NT2/D1 (cell line): ENCODE data around the gene CPEB3.
"Not testable (repeated sequence)": the region's sequence is repeated elsewhere in the genome, so short reads cannot be mapped to it uniquely, and the experiment has no call there.

Experiments used
- DNase-seq: peaks from one replicate; pipeline ENCODE4 v3.0.0-alpha.2; 2011; ENCODE audit warnings: low read depth, low spot score
- H3K27me3 ChIP-seq: 2 replicates; pipeline ENCODE4 v1.6.0; 2011; ENCODE audit warnings: mild to moderate bottlenecking; ENCODE audit not compliant: insufficient read length, insufficient read depth
- H3K36me3 ChIP-seq: 2 replicates; pipeline ENCODE4 v1.6.1; 2011; ENCODE audit warnings: mild to moderate bottlenecking, low read length, mixed read lengths; ENCODE audit not compliant: insufficient read depth, insufficient read length
- H3K4me1 ChIP-seq: 2 replicates; pipeline ENCODE4 v1.5.1; 2011; ENCODE audit not compliant: insufficient read depth, insufficient read length
- H3K4me3 ChIP-seq: 2 replicates; pipeline ENCODE4 v1.5.1; 2011; ENCODE audit warnings: low read depth; ENCODE audit not compliant: insufficient read length
- H3K9ac ChIP-seq: 2 replicates; pipeline ENCODE4 v1.6.0; 2011; ENCODE audit warnings: low read depth; ENCODE audit not compliant: insufficient read length
- H3K9me3 ChIP-seq: 2 replicates; pipeline ENCODE4 v1.5.1; 2011; ENCODE audit warnings: mild to moderate bottlenecking, low read length; ENCODE audit not compliant: insufficient read depth
- SUZ12 ChIP-seq: IDR thresholded peaks from 2 replicates; pipeline ENCODE4 v1.6.1; 2011; ENCODE audit not compliant: insufficient read length, insufficient read depth; ENCODE audit errors: extremely low read depth
- YY1 ChIP-seq: IDR thresholded peaks from 2 replicates; pipeline ENCODE4 v1.6.1; 2011; ENCODE audit not compliant: insufficient read length, insufficient read depth
- ZNF274 ChIP-seq: IDR thresholded peaks from 2 replicates; pipeline ENCODE4 v1.6.1; 2011; ENCODE audit warnings: mild to moderate bottlenecking, low read depth, low read length

Gene CPEB3

DNA sequence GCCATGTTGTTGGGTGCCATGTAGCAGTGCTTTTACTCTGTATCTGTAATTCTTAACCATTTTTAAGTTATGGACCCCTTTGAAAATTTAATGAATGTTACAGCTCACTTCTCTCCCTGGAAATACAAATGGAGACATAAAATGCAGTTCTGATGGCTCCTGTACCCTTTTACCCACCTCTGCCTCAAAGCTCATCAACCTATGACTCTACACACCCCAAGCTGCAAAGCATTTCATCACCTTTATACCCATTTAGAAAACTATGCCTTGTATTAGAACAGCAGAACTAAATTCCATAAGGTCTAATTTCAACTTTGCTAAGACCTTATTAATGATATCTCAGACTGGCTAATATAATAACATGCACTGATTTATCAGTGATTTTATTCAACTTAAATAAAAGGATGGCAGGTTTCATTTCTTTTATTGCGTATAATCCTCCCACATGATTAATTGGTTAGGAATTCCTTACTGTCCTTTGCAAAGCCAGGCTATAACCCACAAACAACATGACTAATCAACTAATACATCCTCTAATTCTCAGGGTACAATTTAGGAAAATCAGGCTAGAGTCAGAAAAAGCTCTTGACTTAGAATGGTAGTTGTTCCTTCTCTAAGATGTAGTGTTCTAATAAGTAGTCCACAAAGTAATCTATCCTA lies 68.1 kb downstream of the CPEB3 start:
- no peaks in the 10 kb centered on the region for H3K9me3 ChIP-seq
- no peaks in the 10 kb centered on the region for H3K4me1 ChIP-seq
- H3K36me3 ChIP-seq = no peaks in the 10 kb centered on the region
- H3K9ac ChIP-seq = no peak overlapping the region
- H3K27me3 ChIP-seq = no peaks in the 10 kb centered on the region
- no peak for DNase-seq
- TF ChIP-seq SUZ12 (no peak), ZNF274 (no peak), YY1 (no peak)
- H3K4me3 ChIP-seq = no peak overlapping the region

- Histone ChIP-seq H3K9ac (no peak overlapping the region), H3K36me3 (no peaks in the 10 kb centered on the region), H3K4me3 (no peak overlapping the region), H3K9me3 (no peaks in the 10 kb centered on the region), H3K4me1 (no peaks in the 10 kb centered on the region), H3K27me3 (no peaks in the 10 kb centered on the region)
- no peak for TF ChIP-seq ZNF274
- TF ChIP-seq YY1 = no peak
- TF ChIP-seq SUZ12 = no peak
- DNase-seq = no peak
Measured at GRCh38 chr10:92219559-92219958, 71.3 kb downstream of the CPEB3 start.

- H3K4me3 ChIP-seq = no peak overlapping the region
- TF ChIP-seq YY1 (no peak), SUZ12 (no peak)
- H3K9me3 ChIP-seq = no peaks in the 10 kb centered on the region
- H3K9ac ChIP-seq = no peak overlapping the region
- DNase-seq = no peak
- no peaks in the 10 kb centered on the region for H3K27me3 ChIP-seq
- no peaks in the 10 kb centered on the region for H3K36me3 ChIP-seq
- H3K4me1 ChIP-seq = no peaks in the 10 kb centered on the region
Measured at GRCh38 chr10:92218569-92218968, 72.3 kb downstream of the CPEB3 start.

DNA sequence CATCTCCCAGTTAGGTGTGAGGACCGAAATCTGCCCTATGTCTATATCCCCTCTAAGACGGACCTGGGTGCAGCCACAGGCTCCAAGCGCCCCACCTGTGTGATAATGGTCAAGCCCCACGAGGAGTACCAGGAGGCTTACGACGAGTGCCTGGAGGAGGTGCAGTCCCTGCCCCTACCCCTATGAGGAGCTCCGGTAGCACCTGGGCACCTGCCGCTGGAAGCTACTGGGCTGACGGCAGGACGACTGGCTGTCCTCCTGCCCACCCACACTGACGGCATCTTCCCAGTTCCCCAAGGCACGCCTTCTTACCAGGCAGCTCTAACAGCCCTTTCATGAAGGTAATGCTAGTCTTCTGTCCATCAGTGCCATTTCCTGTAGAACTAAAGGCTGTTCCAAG lies 74.3 kb downstream of the CPEB3 start:
- not testable (repeated sequence) for H3K4me3 ChIP-seq, H3K27me3 ChIP-seq, H3K9ac ChIP-seq, DNase-seq, H3K4me1 ChIP-seq, H3K9me3 ChIP-seq, H3K36me3 ChIP-seq

- not testable (repeated sequence) for H3K36me3 ChIP-seq, H3K9ac ChIP-seq, H3K9me3 ChIP-seq, H3K4me1 ChIP-seq, DNase-seq, H3K27me3 ChIP-seq, H3K4me3 ChIP-seq
Measured at GRCh38 chr10:92215222-92215621, 75.7 kb downstream of the CPEB3 start.

GRCh38 chr10:92213049-92213448 lies 77.8 kb downstream of the CPEB3 start:
- no peak for DNase-seq
- no peaks in the 10 kb centered on the region for H3K4me1 ChIP-seq
- H3K4me3 ChIP-seq = no peak overlapping the region
- no peaks in the 10 kb centered on the region for H3K27me3 ChIP-seq
- H3K9ac ChIP-seq = no peak overlapping the region
- H3K9me3 ChIP-seq = no peaks in the 10 kb centered on the region
- TF ChIP-seq SUZ12 = no peak
- H3K36me3 ChIP-seq = no peaks in the 10 kb centered on the region

GRCh38 chr10:92208736-92209135 lies 82.1 kb downstream of the CPEB3 start:
- TF ChIP-seq SUZ12 = no peak
- no peak for TF ChIP-seq ZNF274
- TF ChIP-seq YY1 = no peak
- Histone ChIP-seq H3K4me3 (no peak overlapping the region), H3K36me3 (no peaks in the 10 kb centered on the region), H3K9me3 (no peaks in the 10 kb centered on the region), H3K4me1 (no peaks in the 10 kb centered on the region), H3K9ac (no peak overlapping the region), H3K27me3 (no peaks in the 10 kb centered on the region)
- DNase-seq = no peak

DNA sequence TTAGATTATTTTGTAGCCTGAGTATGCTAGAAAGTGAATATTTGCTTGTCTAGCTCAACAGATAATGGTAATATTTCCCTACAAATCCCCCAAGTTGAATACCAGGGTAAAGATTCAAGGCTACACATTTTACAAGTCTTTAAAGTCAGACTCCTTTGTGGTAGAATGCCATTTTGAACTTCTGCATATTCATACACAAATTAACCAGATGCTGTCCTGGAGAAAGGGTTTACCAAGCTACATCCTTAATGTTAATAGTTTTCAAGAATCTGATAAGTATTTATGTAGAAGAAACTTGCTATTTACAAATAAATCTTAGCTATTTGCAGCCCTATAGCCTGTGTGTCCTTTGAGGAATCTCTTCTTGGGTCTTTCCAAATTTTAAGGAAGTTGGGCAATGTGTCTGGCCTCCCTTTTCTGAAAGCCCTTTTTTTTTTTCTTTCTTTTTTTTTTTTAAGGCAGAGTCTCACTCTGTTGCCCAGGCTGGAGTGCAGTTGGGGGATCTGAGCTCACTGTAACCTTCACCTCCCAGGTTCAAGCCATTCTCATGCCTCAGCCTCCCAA lies 82.6 kb downstream of the CPEB3 start:
- DNase-seq = no peak
- no peak overlapping the region for H3K9ac ChIP-seq
- H3K9me3 ChIP-seq = no peaks in the 10 kb centered on the region
- no peaks in the 10 kb centered on the region for H3K4me1 ChIP-seq
- H3K27me3 ChIP-seq = no peaks in the 10 kb centered on the region
- H3K4me3 ChIP-seq = no peak overlapping the region
- H3K36me3 ChIP-seq = no peaks in the 10 kb centered on the region
- TF ChIP-seq YY1 = no peak
- TF ChIP-seq SUZ12 = no peak
- no peak for TF ChIP-seq ZNF274
